GM18858 (cell line): ENCODE data around the gene CMC2.

Experiments
- ATAC-seq: cut with Tn5 transposase; IDR thresholded peaks from one replicate; pipeline ENCODE4 v1.9.1; 2021; ENCODE audit not compliant: unreplicated experiment

Gene CMC2

DNA sequence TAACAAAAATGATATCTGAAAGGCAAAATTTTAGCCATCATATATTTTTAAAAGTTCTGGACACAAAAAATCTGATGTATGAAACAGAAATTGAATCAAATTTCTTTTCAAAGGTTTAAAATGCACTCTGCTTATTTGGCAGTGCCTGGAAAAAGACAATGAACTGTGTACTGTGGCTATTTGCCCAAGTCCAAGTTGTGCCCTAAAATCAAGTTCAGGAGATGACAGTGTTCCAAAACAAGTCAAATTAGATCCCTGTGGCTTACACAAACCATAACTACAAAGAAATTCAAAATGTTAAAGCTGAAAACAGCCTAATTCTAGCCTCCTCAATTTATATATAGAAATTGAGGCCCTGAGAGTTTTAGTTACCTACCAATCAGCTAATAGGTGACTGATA lies 25.6 kb downstream of the CMC2 start:
- no peak for ATAC-seq

- ATAC-seq, result no peak
These were observed 29.7 kb downstream of the CMC2 start for GRCh38 chr16:80976946-80977345.

DNA sequence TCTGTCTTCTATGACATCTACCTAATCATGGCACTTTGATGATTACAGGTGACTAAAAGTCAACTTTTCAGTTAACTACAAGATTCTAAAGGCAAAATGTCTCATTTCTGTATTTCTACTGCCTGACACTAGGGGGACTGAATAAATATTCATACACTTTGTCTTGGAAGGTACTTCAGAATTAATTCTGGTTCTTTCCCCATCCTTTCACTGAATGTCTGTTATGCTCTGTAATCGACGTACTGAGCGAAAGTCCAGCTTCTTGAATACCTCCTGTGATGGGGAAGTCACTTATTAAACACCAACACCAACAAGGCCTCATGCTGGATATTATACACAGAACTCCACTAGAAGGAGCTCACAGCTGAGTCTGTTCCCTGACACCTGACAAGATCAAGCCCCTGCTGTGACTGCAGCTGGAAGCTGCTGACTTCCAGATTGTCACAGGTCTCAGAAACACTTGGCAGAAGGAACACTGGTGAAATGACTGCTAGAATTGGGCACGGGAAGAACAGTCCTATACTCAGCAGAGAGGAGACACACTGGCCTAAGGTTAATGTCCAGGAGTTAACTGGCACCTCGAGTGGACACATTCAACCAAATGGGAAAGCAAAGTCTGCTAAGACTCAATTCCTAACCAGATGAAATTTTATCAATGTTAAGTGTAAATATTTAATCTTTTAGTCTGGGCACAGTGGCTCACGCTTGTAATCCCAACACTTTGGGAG lies 31.9 kb downstream of the CMC2 start:
- ATAC-seq, result no peak

GRCh38 chr16:80973991-80974390 lies 32.7 kb downstream of the CMC2 start:
- ATAC-seq, result no peak

DNA sequence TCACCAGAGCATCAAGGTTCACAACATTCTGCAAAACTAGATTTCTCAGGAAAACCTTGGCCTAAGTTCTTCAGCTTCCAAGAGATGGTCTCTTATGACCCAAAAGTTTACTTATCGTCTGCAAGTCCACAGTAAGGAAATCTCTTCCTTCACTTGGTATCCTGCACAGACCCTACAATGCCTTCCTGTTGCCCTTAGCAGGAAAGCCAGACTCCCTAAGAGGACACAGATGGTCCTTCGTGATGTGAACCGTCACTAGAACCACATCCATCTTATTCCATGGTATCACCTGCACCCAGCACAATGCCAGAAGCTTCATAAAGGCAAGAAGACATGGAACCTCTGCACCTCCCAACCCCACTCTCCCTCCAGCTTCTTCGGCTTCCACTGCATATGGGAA lies 34.1 kb downstream of the CMC2 start:
- no peak for ATAC-seq

- ATAC-seq, result peak; percentile 56
These were observed 34.9 kb downstream of the CMC2 start for GRCh38 chr16:80971819-80972218.

GRCh38 chr16:80969114-80969484 lies 37.6 kb downstream of the CMC2 start:
- ATAC-seq, result no peak

DNA sequence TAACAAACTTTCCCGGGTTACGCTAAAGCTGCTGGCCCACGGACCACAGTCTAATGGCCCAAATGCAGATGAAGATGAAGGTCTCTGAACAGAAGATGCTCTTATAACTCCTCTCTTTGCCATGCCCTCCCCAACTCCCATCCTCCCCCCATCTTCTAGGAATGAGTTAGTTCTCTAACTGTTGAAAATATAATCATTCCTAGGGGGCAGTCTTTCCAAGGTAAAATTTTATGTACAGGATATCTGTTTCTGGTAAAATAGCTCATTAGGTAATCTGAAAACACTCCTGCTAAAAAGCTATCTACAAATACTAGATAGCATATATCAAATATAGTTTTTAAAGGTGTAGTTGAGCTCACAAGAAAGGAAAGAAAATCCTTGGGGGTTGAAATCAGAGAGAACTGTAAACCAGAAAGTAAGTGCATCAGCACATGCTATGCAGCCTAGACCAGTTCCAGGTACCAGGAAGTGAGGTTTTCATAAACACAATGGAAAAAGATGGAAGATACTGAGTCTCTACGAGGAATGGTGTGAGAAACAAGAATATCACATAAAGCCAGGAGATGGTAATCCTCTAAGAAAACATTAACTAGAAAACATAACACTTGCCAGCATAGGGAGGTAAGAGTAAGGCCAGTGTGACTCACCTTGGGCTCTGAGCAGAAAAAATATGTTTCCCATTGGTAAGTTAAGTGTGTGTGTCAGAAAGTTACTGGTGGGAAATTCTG lies 38.1 kb downstream of the CMC2 start:
- ATAC-seq, result no peak

DNA sequence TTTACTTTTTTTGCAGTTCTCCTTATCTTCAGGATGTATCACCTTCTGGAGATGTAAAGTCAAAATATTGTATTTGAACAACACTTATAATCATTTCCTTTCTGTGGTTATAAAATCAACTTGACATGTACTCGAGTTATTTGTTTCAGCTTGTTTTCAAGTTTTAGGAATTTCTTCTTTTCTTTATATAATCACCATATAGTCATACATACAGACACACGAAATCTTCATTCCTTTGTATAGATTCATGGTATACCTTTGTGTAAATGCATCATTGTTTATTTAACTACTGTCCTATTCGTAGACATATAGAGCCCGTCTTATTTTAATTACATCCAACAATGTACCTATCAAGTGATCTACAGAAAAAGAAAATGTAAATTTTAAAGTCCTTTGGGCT lies 40.1 kb downstream of the CMC2 start:
- no peak for ATAC-seq

DNA sequence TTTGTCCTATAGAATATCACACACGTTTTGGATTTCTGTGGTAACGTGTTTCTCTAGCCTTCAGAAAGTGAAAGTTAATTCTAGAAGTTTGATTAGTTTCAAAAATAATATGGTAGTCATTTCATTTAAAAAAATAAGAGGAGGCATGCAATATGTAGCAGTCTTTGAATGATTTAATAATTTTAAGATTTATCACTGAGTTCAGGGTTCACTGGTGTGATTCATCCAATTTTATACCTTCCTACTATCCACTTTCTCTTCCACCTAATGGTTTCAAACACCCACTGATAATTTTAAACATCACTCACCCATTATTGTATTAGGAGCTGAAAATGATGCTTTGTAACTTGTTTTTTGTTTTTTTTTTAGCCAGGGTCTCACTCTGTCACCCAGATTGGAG lies 42.3 kb downstream of the CMC2 start:
- ATAC-seq, result no peak

DNA sequence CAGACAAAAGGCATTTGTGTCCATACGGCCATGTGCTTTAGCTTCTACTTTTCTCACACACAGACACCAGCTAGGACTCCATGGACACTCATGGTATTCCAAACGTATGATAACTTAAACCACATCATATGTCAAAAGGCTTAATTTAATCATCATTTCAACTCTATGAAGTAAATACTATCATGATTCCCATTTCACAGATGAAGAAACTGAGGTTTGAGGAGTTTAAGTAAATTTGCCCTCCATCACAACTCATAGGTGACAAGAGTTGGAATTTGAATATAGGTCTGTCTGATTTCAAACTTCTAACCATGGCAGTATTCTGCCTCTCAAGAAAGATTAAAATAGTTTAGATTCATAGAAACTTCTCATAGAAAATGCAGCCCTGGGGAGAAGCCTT lies 43.8 kb downstream of the CMC2 start:
- ATAC-seq, result no peak

- ATAC-seq, result no peak
These were observed 48.4 kb downstream of the CMC2 start for GRCh38 chr16:80958284-80958683.

- ATAC-seq, result no peak
These were observed 51.7 kb downstream of the CMC2 start for GRCh38 chr16:80954985-80955384.

DNA sequence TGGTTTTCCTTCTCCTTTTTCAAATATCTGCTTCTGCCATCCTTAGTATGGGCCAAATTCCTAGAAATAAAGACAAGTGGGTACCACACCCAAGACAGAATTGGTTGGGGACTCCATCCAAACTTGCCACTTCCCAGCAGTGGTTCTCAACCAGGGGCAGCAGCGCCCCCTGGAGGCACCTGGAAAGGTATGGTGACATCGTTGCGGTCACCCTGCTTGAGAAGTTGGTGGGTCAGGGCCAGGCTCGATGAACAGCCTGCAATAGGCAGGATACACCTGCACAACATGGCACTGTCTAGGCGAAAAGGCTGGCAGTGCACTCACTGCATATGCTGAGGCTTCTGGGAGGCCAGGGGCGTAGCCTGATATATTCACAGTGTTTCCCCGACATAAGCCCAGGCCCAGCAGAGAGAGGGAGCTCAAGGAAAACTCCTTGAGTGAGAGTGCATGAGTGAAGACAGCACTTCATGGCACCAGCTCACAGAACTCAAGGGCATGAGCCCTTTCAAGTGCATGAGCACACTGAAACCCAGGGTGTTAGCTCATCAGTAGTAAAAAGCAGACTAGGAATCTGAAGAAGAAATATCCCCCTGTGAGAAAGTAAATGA lies 57.7 kb downstream of the CMC2 start:
- ATAC-seq, result no peak

DNA sequence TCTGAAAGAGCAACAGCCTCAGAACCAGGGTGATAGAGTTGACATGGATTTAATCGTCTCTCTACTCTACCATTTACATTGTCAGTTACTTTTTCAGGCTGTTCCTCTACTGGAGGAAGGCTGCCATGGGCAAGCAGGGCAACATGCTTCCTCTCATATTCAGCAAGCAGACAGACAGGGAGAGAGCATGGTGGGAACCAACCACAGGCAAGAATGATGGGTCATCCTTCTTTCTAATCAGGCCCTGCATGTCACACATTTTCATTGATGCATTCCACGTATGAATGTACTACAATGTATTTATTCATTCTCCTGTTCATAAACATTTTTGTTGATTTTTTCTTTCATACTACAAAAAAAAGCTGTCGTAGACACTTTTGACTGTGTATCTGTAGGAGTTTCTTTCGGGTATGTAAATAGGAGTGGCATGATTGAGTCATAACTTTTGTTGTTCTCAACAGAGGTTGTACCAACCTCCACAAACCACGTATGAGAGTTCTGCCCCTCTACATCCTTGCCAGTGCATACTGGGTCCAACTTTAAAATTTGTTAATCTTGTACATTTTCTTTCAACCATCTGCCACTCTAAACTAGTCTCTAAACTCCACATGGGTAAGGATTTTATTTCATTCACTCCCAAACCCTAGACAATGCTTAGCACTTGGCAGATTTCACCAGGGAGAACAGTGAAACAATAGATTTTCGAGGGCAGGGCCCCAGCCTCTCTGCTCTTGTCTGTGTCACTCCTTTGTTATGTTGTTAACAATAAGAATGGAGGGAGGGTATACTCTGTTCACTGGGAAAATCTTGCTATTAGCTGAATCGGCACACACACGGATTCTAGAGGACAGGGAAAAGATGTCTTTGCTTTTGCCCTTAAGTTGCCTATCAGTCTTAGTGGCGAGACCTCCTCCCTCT lies 58.7 kb downstream of the CMC2 start:
- ATAC-seq, result no peak

- ATAC-seq, result no peak
These were observed 59.4 kb downstream of the CMC2 start for GRCh38 chr16:80947239-80947638.

DNA sequence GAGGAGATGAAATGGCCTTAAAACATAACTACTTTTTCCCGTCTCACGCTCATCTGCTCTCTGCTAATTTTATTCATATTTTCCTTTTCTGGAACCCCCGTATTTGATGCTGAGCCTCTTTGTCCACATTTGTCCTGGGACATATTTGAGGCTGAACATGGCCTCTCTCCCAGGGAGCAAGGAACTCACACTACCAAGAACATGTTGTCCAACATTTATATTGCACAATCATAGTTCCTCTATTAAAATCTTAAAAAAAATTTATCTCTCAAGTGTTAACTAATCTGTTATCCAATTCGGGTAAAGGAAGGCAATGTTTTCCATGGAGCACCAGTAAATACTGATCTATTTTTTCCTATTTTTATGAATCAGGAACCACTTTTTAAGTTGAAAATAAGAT lies 60.2 kb downstream of the CMC2 start:
- no peak for ATAC-seq

- no peak for ATAC-seq
These were observed 66.4 kb downstream of the CMC2 start for GRCh38 chr16:80940069-80940856.

DNA sequence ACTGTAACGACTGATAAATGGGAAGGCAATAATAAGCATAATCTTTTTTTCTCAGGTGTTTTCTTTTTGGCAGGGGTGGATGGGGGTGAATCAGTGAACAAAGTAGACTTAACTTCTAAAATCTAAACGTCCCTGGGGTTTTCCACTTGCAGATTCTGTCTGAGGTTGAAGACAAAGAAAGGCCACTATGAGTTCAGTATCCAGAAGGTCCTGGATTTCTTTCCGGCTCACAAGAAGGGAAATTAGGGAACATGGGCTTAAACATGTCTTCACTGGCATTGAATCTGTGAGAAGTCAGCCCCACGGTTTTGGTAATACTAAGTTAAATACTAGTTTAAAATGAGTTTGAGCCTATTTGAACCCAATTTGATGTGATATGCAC lies 67.8 kb downstream of the CMC2 start:
- no peak for ATAC-seq

GRCh38 chr16:80938004-80938878 lies 68.4 kb downstream of the CMC2 start:
- no peak for ATAC-seq
